ENCODE results near the gene GUCD1.
A peak's percentile ranks its signal among the peaks of the same experiment; 100 is the strongest.
"Not testable (repeated sequence)": the region's sequence is repeated elsewhere in the genome, so short reads cannot be mapped to it uniquely, and the experiment has no call there.

Gene GUCD1

DNA sequence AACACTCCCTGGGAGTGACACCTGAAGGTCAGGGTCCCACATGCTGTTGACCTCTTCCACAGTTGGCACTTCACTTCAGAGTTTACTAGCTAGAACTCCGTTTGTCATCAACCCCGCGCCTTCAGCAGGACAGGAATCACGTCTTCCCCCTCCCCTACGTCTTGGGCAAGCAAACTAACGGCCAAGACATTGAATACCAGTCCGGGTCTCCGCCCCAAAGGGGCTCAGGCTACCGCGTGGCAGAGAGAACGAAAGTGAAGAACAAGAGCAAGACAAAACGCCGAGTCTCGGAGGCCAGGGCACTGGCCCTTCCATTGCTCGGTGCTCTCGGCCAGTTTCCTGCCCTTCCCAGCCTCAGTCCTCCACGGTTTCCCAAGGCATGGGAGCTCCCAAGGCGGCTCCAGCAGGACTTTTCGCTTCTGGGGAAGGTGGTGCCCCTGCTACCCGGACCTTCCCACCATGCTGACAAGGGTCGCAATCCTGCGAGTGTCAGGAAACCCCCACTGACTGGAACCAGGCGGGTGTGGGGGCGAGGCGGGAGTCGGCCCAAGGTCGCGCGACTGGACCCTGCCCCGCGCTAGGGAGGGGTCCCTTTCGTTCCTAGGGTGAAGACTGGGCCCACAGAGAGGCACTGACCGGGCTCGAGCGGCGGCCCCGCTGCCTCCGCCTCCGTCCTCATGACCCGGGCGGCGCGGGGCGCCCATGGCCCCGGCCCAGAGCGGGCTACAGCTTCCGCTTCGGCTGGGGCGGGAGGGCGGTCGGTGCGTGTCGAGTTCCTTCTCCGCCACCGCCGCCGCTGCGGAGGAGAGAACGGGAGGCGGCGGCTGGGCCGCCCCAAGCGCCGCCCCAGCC, at the start of gene GUCD1:
GUCD1 (minus strand) TSS at position 826 of the 852 bp plus-strand sequence; CDS start at position 679, 147 bp downstream.
- peak within 1 kb of the TSS; percentile 94 for H3K4me3 ChIP-seq (ENCODE audit: low read depth, low read length)
- DNase-seq (ENCODE audit: low read depth): no peak

DNA sequence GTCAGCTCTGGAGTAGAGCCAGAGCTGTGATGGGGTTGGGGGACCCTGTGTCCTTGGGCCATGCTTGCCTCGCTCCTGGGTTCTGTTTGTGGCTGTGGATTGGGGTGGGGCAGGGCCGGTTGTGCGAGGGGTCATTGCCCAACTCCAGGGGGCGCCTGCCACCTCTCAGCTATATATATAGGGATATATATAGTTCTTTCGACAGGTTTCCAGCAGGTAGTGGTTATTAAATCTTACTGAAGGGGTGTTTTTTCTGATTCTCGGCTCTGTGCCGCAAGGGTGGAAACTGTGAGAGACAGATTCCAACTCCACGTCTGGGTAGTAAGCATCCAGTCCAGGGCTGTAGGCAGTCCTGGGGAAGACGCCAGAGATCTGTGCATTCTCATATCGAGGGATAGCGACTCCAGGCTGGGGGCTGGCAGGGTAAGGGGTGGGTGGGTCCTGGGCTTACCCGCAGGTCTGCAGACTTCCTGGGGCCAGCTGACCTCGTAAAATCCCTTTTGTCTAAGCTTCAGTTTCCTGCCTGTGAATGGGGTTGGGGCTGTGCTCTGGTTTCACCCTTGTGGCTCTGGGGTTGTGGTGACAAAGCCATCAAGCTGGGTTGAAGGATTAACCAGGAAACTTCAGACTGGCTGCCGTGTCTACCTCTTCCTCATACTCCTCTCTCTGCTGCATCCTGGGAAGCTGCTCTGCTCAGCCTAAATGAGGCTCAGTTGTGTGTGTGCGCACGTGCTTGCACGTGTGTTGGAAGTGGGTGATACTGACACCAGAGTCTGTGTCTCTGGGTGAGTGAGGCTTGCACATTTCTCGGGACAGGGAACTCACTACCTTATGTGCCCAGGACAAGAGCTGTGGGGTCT, 49.1 kb upstream of the GUCD1 start:
- not testable (repeated sequence) for H3K4me3 ChIP-seq (ENCODE audit: low read depth, low read length)

GRCh38 chr22:24602847-24603769, 48.2 kb upstream of the GUCD1 start, which contains the start of gene GGT1:
GGT1 (plus strand) TSS chr22:24603193; CDS start chr22:24611082, 7,889 bp downstream.
- H3K4me3 ChIP-seq (ENCODE audit: low read depth, low read length); DNase-seq (ENCODE audit: low read depth): not testable (repeated sequence)

More for the DNA sequence above, 49.1 kb upstream of the GUCD1 start:
- not testable (repeated sequence) for DNase-seq (ENCODE audit: low read depth)

- H3K4me3 ChIP-seq (ENCODE audit: low read depth, low read length); DNase-seq (ENCODE audit: low read depth): not testable (repeated sequence)
These were observed 47.3 kb upstream of the GUCD1 start for GRCh38 chr22:24602105-24602749.

DNA sequence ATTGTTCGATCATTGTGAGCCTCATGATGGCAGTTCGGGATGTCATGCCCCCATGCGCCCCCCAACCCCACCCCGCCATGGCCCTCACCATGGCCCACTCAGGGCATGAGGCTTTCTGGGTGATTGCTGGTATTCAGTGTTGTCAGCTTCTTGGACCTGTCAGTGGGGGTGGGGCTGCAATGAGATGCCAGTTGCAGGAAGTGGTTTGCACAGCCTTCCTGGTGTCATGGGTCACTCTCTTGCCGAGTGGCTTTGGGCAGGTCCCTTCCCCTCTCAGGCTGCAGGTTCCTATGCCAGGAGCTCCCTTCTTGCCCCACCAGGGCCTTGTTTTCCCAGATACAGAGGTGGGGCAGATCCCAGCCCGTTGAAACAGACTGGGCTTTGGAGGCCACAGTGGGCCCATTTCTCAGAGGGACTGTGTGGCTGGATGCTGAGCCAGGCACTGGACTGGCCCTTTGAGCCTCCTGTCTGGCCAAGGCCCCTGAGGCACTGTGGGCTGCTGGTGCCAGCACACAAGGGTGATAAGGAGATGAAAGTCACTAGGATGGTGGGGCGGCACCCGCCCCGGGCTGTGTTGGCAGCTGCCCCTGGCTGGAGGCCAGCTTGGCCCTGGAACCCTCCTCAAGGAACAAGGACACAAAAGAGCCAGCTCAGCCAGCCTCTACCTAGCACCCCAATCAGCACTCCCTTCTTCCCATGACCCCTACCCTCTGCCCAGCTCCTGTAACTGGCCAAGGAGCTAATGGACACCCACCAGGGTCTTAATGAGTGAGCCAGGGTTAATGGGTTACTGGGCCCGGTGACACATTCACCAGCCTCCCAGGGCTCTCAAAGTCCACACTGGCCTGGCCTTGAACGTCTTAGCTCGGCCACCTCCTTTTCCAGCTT, 46.5 kb upstream of the GUCD1 start:
- H3K4me3 ChIP-seq (ENCODE audit: low read depth, low read length): no peak overlapping the region
- no peak for DNase-seq (ENCODE audit: low read depth)

GRCh38 chr22:24599958-24600715, 45.2 kb upstream of the GUCD1 start:
- DNase-seq (ENCODE audit: low read depth): not testable (repeated sequence)

GRCh38 chr22:24599514-24599913, 44.6 kb upstream of the GUCD1 start:
- no peak for DNase-seq (ENCODE audit: low read depth)
- H3K4me3 ChIP-seq (ENCODE audit: low read depth, low read length): no peak overlapping the region

More at GRCh38 chr22:24599958-24600715, 45.2 kb upstream of the GUCD1 start:
- not testable (repeated sequence) for H3K4me3 ChIP-seq (ENCODE audit: low read depth, low read length)

GRCh38 chr22:24597076-24597475, 42.1 kb upstream of the GUCD1 start:
- DNase-seq (ENCODE audit: low read depth); H3K4me3 ChIP-seq (ENCODE audit: low read depth, low read length): not testable (repeated sequence)

GRCh38 chr22:24595863-24596262, 40.9 kb upstream of the GUCD1 start:
- no peak for DNase-seq (ENCODE audit: low read depth)
- H3K4me3 ChIP-seq (ENCODE audit: low read depth, low read length): no peak overlapping the region

DNA sequence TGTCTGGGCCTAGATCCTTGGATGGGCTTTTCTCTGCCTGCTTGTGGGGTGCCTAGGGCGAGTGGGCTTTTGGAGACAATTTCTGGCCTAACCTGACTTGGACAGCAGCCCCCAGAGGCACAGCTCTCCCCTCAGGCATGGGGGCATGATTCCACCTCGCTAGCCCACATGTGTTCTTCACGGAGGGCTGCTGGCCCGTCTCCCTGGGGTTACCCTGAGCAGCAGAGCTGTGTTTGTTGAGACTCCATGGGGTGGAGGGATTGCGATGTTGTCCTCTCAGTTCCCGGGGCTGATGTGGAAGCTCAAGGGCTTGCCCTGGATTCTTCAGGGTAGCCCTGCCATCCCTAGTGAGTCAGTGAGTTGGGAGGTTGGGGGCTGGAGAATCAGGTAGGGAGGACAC, 40.3 kb upstream of the GUCD1 start:
- DNase-seq (ENCODE audit: low read depth): no peak
- H3K4me3 ChIP-seq (ENCODE audit: low read depth, low read length): no peak overlapping the region

GRCh38 chr22:24594569-24595120, 39.7 kb upstream of the GUCD1 start:
- no peak for DNase-seq (ENCODE audit: low read depth)
- no peak overlapping the region for H3K4me3 ChIP-seq (ENCODE audit: low read depth, low read length)

DNA sequence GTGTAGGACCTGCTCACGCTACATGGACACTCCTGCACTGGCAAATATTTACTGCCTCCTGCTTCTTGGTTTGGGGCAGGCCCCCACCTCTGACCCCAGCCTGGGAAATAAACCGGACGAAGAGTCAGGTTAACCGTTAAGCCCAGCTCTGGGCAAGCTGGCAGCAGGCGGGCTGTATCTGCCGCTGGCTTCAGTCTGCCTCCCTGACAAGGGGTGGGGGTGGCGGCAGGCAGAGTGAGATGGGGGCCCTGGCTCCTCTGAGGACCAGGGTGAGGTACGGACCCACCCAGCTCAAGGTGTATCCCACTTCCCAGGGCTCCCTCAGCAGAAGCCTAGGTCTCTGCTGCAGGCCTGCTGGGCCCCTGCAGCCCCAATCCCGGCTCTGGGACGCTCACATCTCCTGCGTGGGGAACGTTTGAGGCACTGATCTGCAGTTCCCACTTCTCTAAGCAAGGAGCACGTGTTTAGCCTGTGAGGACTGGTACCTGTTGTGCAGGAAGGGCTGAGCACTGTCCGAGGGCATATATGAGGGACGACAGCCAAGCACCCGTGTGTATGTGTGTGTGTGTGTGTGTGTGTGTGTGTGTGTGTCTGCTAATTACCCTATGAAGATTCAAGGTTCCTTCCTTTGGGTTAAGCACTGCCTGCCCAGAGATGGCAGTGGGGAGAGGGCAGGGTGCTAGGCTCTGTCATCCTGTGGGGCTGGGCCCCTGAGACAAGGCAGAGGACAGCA, 39.1 kb upstream of the GUCD1 start:
- no peak for DNase-seq (ENCODE audit: low read depth)
- H3K4me3 ChIP-seq (ENCODE audit: low read depth, low read length): no peak overlapping the region

DNA sequence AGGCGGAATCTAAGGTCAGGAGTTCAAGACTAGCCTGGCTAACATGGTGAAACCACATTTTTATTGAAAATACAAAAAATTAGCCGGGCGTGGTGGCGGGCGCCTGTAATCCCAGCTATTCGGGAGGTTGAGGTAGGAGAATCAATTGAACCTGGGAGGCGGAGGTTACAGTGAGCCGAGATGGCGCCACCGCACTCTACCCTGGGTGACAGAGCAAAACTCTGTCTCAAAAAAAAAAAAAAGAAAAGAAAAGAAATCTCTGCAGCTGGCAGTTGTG, 38.6 kb upstream of the GUCD1 start:
- DNase-seq (ENCODE audit: low read depth): not testable (repeated sequence)
- H3K4me3 ChIP-seq (ENCODE audit: low read depth, low read length): peak overlapping the region; percentile 62

DNA sequence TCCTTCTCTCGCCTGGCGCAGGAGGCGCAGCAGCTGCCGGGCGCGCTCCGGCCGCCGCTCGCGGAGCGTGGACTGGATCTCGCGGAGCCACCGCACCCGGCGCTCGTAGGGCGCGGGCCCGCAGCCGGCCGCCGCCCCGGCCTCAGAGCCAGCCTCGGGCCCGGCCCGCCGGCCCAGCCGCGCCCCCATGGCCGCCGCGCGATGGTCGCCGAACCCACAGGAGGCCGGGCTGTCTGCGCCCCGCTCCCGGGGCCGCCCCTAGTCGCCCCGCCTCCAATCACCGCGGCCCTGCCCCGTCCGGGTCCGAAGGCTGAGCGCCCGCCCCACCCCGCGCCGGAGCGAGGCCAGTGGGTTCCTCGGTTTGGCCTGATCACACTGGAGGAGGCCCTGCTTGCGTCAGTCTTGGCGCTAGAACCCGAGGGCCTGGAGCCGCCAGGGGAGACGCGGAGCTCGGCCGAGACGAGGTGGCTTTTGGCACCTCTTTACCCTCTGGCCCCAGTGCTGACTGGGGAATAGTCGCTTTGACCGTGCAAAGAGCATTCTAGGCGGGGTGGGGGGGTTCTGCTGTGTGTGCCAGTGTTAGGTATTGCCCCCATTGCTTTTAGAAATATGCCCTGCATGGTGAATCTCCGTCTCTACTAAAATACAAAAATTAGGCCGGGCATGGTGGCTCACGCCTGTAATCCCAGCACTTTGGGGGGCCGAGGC, 38.1 kb upstream of the GUCD1 start, which contains the start of gene LRRC75B:
LRRC75B (minus strand) TSS at position 223 of the 708 bp plus-strand sequence; CDS start at position 189, 34 bp downstream.
- peak; percentile 60 for DNase-seq (ENCODE audit: low read depth)

DNA sequence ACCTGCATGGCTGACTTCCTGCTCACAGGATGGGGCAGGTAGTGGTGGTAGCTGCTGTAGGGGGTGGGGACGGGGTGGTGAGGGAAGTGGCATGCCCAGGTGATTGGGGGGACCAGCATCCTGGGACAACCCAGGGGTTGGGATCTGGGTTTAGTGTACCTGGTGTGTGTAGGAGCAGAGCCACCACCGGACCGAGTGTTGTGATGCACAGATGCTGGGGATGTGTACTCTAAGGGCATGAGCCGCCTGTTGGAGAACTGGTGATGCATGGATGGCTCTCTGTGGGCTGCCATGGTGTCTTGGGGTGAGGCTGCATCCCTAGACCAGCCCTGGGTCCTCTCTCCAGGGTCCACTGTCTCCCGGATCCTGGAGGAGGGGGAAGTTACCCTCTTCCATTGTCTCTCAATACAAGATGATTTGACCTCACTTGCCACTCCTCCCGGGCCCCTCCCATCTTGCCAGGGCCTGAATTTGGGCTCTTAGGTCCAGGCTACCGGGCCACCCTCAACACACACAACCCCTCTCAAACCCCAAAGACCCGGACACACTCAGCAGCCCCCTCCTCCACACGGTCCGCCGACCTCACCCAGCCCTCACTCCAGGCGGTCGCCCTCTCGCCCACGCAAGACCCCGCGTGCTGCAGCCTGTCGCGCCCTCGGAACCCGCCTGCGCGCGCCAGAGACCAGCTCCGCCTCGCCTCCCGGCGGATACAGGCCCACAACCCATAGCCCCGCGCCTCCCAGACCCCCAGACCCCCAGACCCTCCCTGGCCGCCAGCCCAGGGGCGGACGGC, 37.3 kb upstream of the GUCD1 start:
- DNase-seq (ENCODE audit: low read depth): no peak
- peak overlapping the region; percentile 62 for H3K4me3 ChIP-seq (ENCODE audit: low read depth, low read length)

More for the DNA sequence above, 38.1 kb upstream of the GUCD1 start, which contains the start of gene LRRC75B:
- peak within 1 kb of the TSS; percentile 62 for H3K4me3 ChIP-seq (ENCODE audit: low read depth, low read length)

All from skeletal muscle cell (primary cell).